Measurements from ENCODE around the gene PSIP1.

- TF ChIP-seq POLR2A (IDR thresholded peaks at IDR 0.05; ENCODE audit: extremely low read depth, insufficient read length) (no peak), CTCF (IDR thresholded peaks at IDR 0.05; ENCODE audit: low read depth, low read length) (no peak)
These were observed 38.8 kb upstream of the PSIP1 start for GRCh38 chr9:15549611-15550010.
